ENCODE results near the gene MACROD2. TPM values are rescaled to one million over a fixed set of nuclear protein-coding genes. Genes with fewer than 3 reads are reported as not detected.

The MACROD2 gene
- total and polyA plus RNA-seq, 2 donors (not counting 1 experiment from before 2014, with no cell fraction given): 5.3 to 6.7 TPM

GRCh38 chr20:16095226-16095625 is 2099.9 kb downstream of the MACROD2 start:
- H3K4me3 Mint-ChIP-seq: no peak overlapping the region

GRCh38 chr20:16096756-16097326 is 2101.5 kb downstream of the MACROD2 start:
- ATAC-seq (ENCODE audit: low read depth) (no peak), DNase-seq (no peak)
- Histone ChIP-seq H3K9me3 (ENCODE audit: control extremely low read depth in 1 of 3, control insufficient read depth in 2 of 3, insufficient read depth in 1 of 3, low read length in 2 of 3) (peaks cover 0 to 1% (median 0%) of the 10 kb centered on the region in 3 donors), H3K9ac (ENCODE audit: low read length) (no peak overlapping the region), H3K79me2 (ENCODE audit: control insufficient read depth, insufficient read depth, low read length) (no peaks in the 10 kb centered on the region), H4K20me1 (ENCODE audit: control insufficient read depth, insufficient read depth, low read length, poor library complexity, severe bottlenecking) (no peaks in the 10 kb centered on the region), H3K27me3 (replicated peaks in 1 of 4; ENCODE audit: control extremely low read depth in 1 of 4, control insufficient read depth in 3 of 4, insufficient read depth in 4 of 4, low read length in 3 of 4) (no peaks in the 10 kb centered on the region), H3K4me2 (replicated peaks; ENCODE audit: low read depth, low read length, poor library complexity, severe bottlenecking) (no peak overlapping the region), H3K27ac (ENCODE audit: low read length in 2 of 2) (no peak overlapping the region), H3K4me3 (ENCODE audit: control extremely low read depth in 1 of 5, extremely low read depth in 1 of 5, insufficient read depth in 1 of 5, low read depth in 2 of 5, low read length in 4 of 5) (no peak overlapping the region), H3K4me1 (ENCODE audit: control insufficient read depth in 2 of 2, insufficient read depth in 2 of 2, low read length in 2 of 2) (peaks cover 23% of the 10 kb centered on the region in 2 donors), H3K36me3 (replicated peaks in 1 of 2; ENCODE audit: control extremely low read depth in 1 of 2, control insufficient read depth in 1 of 2, extremely low read depth in 1 of 2, insufficient read depth in 2 of 2, low read length in 1 of 2) (no peaks in the 10 kb centered on the region), H2AFZ (ENCODE audit: insufficient read depth, low read depth, low read length, poor library complexity, severe bottlenecking) (no peak overlapping the region)
- no peak overlapping the region for H3K27ac Mint-ChIP-seq
- intact Hi-C loops (cut with micrococcal nuclease): no loop called here
- peaks cover 51% of the 10 kb centered on the region for H3K4me1 Mint-ChIP-seq
- WGBS (ENCODE audit: insufficient coverage): 100% methylated on average over 3 of the region's 4 CpGs
- POLR2A ChIA-PET: no interaction called here
- H3K9me3 Mint-ChIP-seq (ENCODE audit: insufficient read depth): no peaks in the 10 kb centered on the region
- CTCF ChIA-PET: no interaction called here
- no peaks in the 10 kb centered on the region for H3K27me3 Mint-ChIP-seq
- H3K4me3 Mint-ChIP-seq: no peak overlapping the region
- TF ChIP-seq CTCF (IDR thresholded peaks at IDR 0.05): no peak
- TF ChIP-seq EZH2 (IDR thresholded peaks at IDR 0.05; ENCODE audit: borderline replicate concordance, insufficient read depth, low read depth, low read length, poor library complexity, severe bottlenecking): no peak

More at GRCh38 chr20:16095226-16095625, 2099.9 kb downstream of the MACROD2 start:
- Mint-ChIP-seq H3K27ac (no peak overlapping the region), H3K9me3 (ENCODE audit: insufficient read depth) (no peaks in the 10 kb centered on the region), H3K4me1 (peaks cover 43% of the 10 kb centered on the region), H3K27me3 (no peaks in the 10 kb centered on the region)
- ATAC-seq (ENCODE audit: low read depth): no peak
- POLR2A ChIA-PET: no interaction called here
- Histone ChIP-seq H3K4me3 (ENCODE audit: control extremely low read depth in 1 of 5, extremely low read depth in 1 of 5, insufficient read depth in 1 of 5, low read depth in 2 of 5, low read length in 4 of 5) (no peak overlapping the region), H3K9ac (ENCODE audit: low read length) (no peak overlapping the region), H3K4me2 (replicated peaks; ENCODE audit: low read depth, low read length, poor library complexity, severe bottlenecking) (no peak overlapping the region), H3K36me3 (replicated peaks in 1 of 2; ENCODE audit: control extremely low read depth in 1 of 2, control insufficient read depth in 1 of 2, extremely low read depth in 1 of 2, insufficient read depth in 2 of 2, low read length in 1 of 2) (no peaks in the 10 kb centered on the region), H3K4me1 (ENCODE audit: control insufficient read depth in 2 of 2, insufficient read depth in 2 of 2, low read length in 2 of 2) (peaks cover 16 to 20% of the 10 kb centered on the region in 2 donors), H3K9me3 (ENCODE audit: control extremely low read depth in 1 of 3, control insufficient read depth in 2 of 3, insufficient read depth in 1 of 3, low read length in 2 of 3) (peaks cover 0 to 1% (median 0%) of the 10 kb centered on the region in 3 donors), H3K27ac (ENCODE audit: low read length in 2 of 2) (no peak overlapping the region), H4K20me1 (ENCODE audit: control insufficient read depth, insufficient read depth, low read length, poor library complexity, severe bottlenecking) (no peaks in the 10 kb centered on the region), H2AFZ (ENCODE audit: insufficient read depth, low read depth, low read length, poor library complexity, severe bottlenecking) (no peak overlapping the region), H3K27me3 (replicated peaks in 1 of 4; ENCODE audit: control extremely low read depth in 1 of 4, control insufficient read depth in 3 of 4, insufficient read depth in 4 of 4, low read length in 3 of 4) (no peaks in the 10 kb centered on the region), H3K79me2 (ENCODE audit: control insufficient read depth, insufficient read depth, low read length) (no peaks in the 10 kb centered on the region)
- CTCF ChIA-PET: no interaction called here
- TF ChIP-seq EZH2 (IDR thresholded peaks at IDR 0.05; ENCODE audit: borderline replicate concordance, insufficient read depth, low read depth, low read length, poor library complexity, severe bottlenecking) (no peak), CTCF (IDR thresholded peaks at IDR 0.05) (no peak)
- no peak for DNase-seq
- 13% methylated on average over 2 of the region's 2 CpGs for WGBS (ENCODE audit: insufficient coverage)
- intact Hi-C loops (cut with micrococcal nuclease): no loop called here
